ENCODE measurements around the gene ODAM.
"Not testable (repeated sequence)": the region's sequence is repeated elsewhere in the genome, so short reads cannot be mapped to it uniquely, and the experiment has no call there.

The ODAM gene

DNA sequence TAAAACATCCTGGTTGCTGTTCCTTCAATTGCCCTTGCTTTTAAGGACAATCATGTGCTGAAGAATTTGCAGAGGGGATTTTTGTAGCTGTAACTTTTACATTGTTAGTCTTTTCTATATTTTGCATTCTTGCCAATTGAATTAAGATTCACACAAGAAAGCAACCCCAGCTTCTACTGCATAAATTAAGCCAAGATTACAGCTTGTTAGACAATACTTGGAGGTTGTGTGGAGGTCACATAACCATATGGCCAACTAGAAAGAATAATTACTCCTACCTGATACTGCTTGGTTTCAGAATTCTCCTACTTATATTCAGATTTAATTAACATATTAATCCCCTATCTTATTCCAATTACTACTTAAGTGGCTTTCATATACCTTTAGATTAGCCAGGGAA is 26.3 kb downstream of the ODAM start:
- not testable (repeated sequence) for H2BK120ac ChIP-seq (ENCODE audit: low read depth, low read length); H3K4me2 ChIP-seq (ENCODE audit: low read length); H4K8ac ChIP-seq (ENCODE audit: low read depth, low read length); H4K5ac ChIP-seq (ENCODE audit: low read length); H2BK5ac ChIP-seq (ENCODE audit: low read length); H3K27me3 ChIP-seq (ENCODE audit: insufficient read depth, low read length, poor library complexity); H3K36me3 ChIP-seq (ENCODE audit: control insufficient read depth, insufficient read depth, low read length); H3K23ac ChIP-seq (ENCODE audit: low read length); H3K79me2 ChIP-seq (ENCODE audit: control insufficient read depth, insufficient read depth, low read length); H3K4ac ChIP-seq (ENCODE audit: low read depth, low read length); H3K4me3 ChIP-seq (ENCODE audit: low read length); H2AK5ac ChIP-seq (ENCODE audit: low read length); H3K18ac ChIP-seq (ENCODE audit: low read length); DNase-seq; H3K9ac ChIP-seq (ENCODE audit: low read length); H2BK15ac ChIP-seq (replicated peaks; ENCODE audit: low read depth); H3K79me1 ChIP-seq (ENCODE audit: low read length); H3K27ac ChIP-seq (ENCODE audit: low read depth, low read length); H3K56ac ChIP-seq (ENCODE audit: low read length); H3K4me1 ChIP-seq (ENCODE audit: control insufficient read depth, low read depth, low read length)

DNA sequence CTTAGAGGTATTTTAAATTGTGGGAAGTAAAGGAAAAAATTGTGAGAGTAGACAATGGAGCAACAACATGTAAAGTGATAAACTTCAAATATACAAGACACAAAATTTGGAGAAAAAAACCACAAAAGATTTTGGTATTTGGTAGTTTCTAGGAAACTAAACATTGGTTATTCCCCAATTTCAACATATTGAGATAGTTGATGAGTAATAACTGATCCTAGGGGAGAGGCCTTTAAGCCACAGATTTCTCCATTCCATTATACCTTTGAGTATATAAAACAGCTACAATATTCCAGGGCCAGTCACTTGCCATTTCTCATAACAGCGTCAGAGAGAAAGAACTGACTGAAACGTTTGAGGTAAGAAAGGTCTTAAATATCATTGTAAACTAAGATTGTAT is 30.3 kb downstream of the ODAM start, which contains the start of gene FDCSP:
Gene FDCSP (plus strand): TSS at position 301 of the 400 bp plus-strand sequence. CDS start 5,071 bp downstream, outside the sequence.
- Histone ChIP-seq H3K27ac (ENCODE audit: low read depth, low read length) (no peak within 1 kb of the TSS), H3K79me2 (ENCODE audit: control insufficient read depth, insufficient read depth, low read length) (no peaks in the 10 kb centered on the region), H2BK15ac (replicated peaks; ENCODE audit: low read depth) (no peak within 1 kb of the TSS), H3K4me1 (ENCODE audit: control insufficient read depth, low read depth, low read length) (no peaks in the 10 kb centered on the region), H3K79me1 (ENCODE audit: low read length) (no peaks in the 10 kb centered on the region), H3K4ac (ENCODE audit: low read depth, low read length) (no peak within 1 kb of the TSS), H2BK120ac (ENCODE audit: low read depth, low read length) (no peak within 1 kb of the TSS), H3K4me3 (ENCODE audit: low read length) (no peak within 1 kb of the TSS), H3K4me2 (ENCODE audit: low read length) (no peak within 1 kb of the TSS), H2BK5ac (ENCODE audit: low read length) (no peak within 1 kb of the TSS), H3K18ac (ENCODE audit: low read length) (no peak within 1 kb of the TSS), H4K8ac (ENCODE audit: low read depth, low read length) (no peak within 1 kb of the TSS), H3K27me3 (ENCODE audit: insufficient read depth, low read length, poor library complexity) (no peaks in the 10 kb centered on the region), H2AK5ac (ENCODE audit: low read length) (no peak within 1 kb of the TSS), H3K9ac (ENCODE audit: low read length) (no peak within 1 kb of the TSS), H3K36me3 (ENCODE audit: control insufficient read depth, insufficient read depth, low read length) (no peaks in the 10 kb centered on the region), H4K5ac (ENCODE audit: low read length) (no peak within 1 kb of the TSS), H3K56ac (ENCODE audit: low read length) (no peak within 1 kb of the TSS), H3K23ac (ENCODE audit: low read length) (no peak within 1 kb of the TSS)
- WGBS (ENCODE audit: extremely low coverage, insufficient coverage, low lambda C conversion rate), result no CpG with 5 or more reads among the region's 2 CpGs
- DNase-seq, result no peak

DNA sequence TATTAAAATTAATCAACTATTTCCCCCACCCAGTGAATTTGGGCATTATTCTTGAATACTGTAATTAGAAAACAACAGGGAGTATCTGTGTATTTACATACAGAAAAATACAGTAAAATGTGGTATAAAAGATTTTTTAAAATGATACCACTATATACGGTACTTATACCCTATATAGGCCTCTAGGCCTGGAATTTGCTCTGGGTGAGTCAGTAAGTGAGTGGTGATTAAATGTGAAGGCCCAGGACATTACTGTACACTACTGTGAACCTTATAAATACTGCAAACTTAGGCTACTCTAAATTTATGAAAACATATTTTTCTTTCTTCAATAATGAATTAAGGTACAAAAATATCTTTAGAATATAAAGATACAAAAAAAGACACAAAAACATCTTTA is 40.6 kb downstream of the ODAM start:
- Histone ChIP-seq H3K27ac (ENCODE audit: low read depth, low read length) (no peak overlapping the region), H2BK5ac (ENCODE audit: low read length) (no peak overlapping the region), H2BK120ac (ENCODE audit: low read depth, low read length) (no peak overlapping the region), H3K79me1 (ENCODE audit: low read length) (no peaks in the 10 kb centered on the region), H3K79me2 (ENCODE audit: control insufficient read depth, insufficient read depth, low read length) (no peaks in the 10 kb centered on the region), H3K23ac (ENCODE audit: low read length) (no peak overlapping the region), H2AK5ac (ENCODE audit: low read length) (no peak overlapping the region), H3K36me3 (ENCODE audit: control insufficient read depth, insufficient read depth, low read length) (no peaks in the 10 kb centered on the region), H3K4me2 (ENCODE audit: low read length) (no peak overlapping the region), H3K4me1 (ENCODE audit: control insufficient read depth, low read depth, low read length) (no peaks in the 10 kb centered on the region), H3K4ac (ENCODE audit: low read depth, low read length) (no peak overlapping the region), H4K8ac (ENCODE audit: low read depth, low read length) (no peak overlapping the region), H2BK15ac (replicated peaks; ENCODE audit: low read depth) (no peak overlapping the region), H3K27me3 (ENCODE audit: insufficient read depth, low read length, poor library complexity) (no peaks in the 10 kb centered on the region), H4K5ac (ENCODE audit: low read length) (no peak overlapping the region), H3K4me3 (ENCODE audit: low read length) (no peak overlapping the region), H3K18ac (ENCODE audit: low read length) (no peak overlapping the region), H3K9ac (ENCODE audit: low read length) (no peak overlapping the region), H3K56ac (ENCODE audit: low read length) (no peak overlapping the region)
- DNase-seq, result no peak
- no CpG with 5 or more reads among the region's 1 CpG for WGBS (ENCODE audit: extremely low coverage, insufficient coverage, low lambda C conversion rate)

DNA sequence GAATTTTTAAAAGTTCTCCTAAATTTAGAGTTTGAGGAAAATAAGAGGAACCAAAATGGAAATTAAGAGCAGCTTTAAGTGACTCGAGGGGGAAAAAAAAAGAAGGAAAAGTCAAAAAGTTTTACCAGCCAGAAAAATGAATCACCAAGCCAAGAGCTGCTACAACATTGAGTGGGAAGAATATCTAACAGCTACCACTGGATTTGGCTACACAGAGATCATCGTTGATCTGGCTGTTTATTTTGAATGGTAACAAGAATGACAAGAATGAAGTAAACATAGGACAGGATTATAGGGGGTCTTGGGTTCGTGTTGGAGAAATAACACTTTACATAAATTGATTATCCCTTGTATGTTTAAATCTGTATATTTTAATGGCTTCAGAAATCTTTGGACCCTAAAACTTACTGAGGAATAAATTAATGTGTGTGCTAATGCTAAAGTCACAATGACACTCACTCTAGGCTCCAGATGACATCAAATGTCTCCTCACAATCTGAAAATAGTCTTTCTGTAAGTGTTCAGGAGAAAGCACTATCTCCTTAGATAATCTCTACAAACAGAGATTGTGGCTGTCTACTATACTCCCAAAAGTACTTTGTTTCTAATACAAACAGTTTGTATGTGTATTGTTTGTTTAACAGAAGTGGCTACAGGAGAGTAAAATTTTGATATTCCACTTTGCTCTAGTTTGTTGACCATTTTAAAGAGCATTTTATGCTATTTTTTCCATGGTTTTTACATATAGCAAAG is 43.8 kb downstream of the ODAM start:
- no peaks in the 10 kb centered on the region for H3K4me1 ChIP-seq (ENCODE audit: control insufficient read depth, low read depth, low read length)
- no peaks in the 10 kb centered on the region for H3K79me2 ChIP-seq (ENCODE audit: control insufficient read depth, insufficient read depth, low read length)
- H2BK5ac ChIP-seq (ENCODE audit: low read length), result no peak overlapping the region
- no peak overlapping the region for H4K5ac ChIP-seq (ENCODE audit: low read length)
- no peak overlapping the region for H3K18ac ChIP-seq (ENCODE audit: low read length)
- no peaks in the 10 kb centered on the region for H3K79me1 ChIP-seq (ENCODE audit: low read length)
- H3K9ac ChIP-seq (ENCODE audit: low read length), result no peak overlapping the region
- no peaks in the 10 kb centered on the region for H3K36me3 ChIP-seq (ENCODE audit: control insufficient read depth, insufficient read depth, low read length)
- no peak for DNase-seq
- no peak overlapping the region for H4K8ac ChIP-seq (ENCODE audit: low read depth, low read length)
- WGBS (ENCODE audit: extremely low coverage, insufficient coverage, low lambda C conversion rate), result no CpG with 5 or more reads among the region's 3 CpGs
- H2BK120ac ChIP-seq (ENCODE audit: low read depth, low read length), result no peak overlapping the region
- no peak overlapping the region for H2BK15ac ChIP-seq (replicated peaks; ENCODE audit: low read depth)
- no peak overlapping the region for H3K27ac ChIP-seq (ENCODE audit: low read depth, low read length)
- no peak overlapping the region for H3K4ac ChIP-seq (ENCODE audit: low read depth, low read length)
- no peak overlapping the region for H2AK5ac ChIP-seq (ENCODE audit: low read length)
- no peak overlapping the region for H3K56ac ChIP-seq (ENCODE audit: low read length)
- no peak overlapping the region for H3K23ac ChIP-seq (ENCODE audit: low read length)
- no peaks in the 10 kb centered on the region for H3K27me3 ChIP-seq (ENCODE audit: insufficient read depth, low read length, poor library complexity)
- H3K4me2 ChIP-seq (ENCODE audit: low read length), result no peak overlapping the region
- H3K4me3 ChIP-seq (ENCODE audit: low read length), result no peak overlapping the region

DNA sequence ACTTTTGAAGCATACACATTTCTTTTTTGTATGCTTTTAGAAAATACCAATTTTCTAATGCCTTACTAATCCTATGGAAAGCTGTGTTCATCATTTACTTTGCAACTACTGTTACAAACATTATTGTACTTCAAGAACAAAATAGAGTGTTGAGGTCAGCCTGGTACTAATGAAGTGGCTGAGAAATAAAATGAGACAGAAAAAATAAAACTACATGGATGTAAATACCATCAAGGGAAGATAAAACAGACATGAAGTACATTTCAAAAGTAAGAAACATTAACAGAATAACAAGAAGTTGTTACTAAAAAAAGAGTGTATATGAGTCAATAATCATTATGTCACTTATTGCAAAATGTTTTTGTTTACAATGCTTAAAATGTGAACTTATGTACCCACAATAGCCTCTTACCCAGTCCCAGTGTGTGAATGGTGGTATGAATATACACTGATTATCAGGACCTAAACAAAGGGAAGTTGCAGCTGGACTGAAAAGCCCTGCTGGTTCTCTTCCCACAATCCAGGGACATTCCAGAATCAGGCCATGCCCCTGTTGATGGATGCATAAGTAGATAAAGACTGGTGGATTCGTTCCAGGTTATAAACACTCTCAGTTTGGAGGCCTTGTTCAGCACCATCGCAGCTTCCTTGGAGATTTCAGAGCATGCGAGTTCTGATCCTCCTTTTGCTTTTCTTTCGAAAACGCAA is 44.5 kb downstream of the ODAM start:
- Histone ChIP-seq H3K56ac (ENCODE audit: low read length) (no peak overlapping the region), H3K79me1 (ENCODE audit: low read length) (no peaks in the 10 kb centered on the region), H4K8ac (ENCODE audit: low read depth, low read length) (no peak overlapping the region), H3K4me2 (ENCODE audit: low read length) (no peak overlapping the region), H3K27me3 (ENCODE audit: insufficient read depth, low read length, poor library complexity) (no peaks in the 10 kb centered on the region), H3K18ac (ENCODE audit: low read length) (no peak overlapping the region), H3K36me3 (ENCODE audit: control insufficient read depth, insufficient read depth, low read length) (no peaks in the 10 kb centered on the region), H3K79me2 (ENCODE audit: control insufficient read depth, insufficient read depth, low read length) (no peaks in the 10 kb centered on the region), H3K23ac (ENCODE audit: low read length) (no peak overlapping the region), H3K9ac (ENCODE audit: low read length) (no peak overlapping the region), H3K4ac (ENCODE audit: low read depth, low read length) (no peak overlapping the region), H3K4me3 (ENCODE audit: low read length) (no peak overlapping the region), H4K5ac (ENCODE audit: low read length) (no peak overlapping the region), H2AK5ac (ENCODE audit: low read length) (no peak overlapping the region), H2BK120ac (ENCODE audit: low read depth, low read length) (no peak overlapping the region), H3K4me1 (ENCODE audit: control insufficient read depth, low read depth, low read length) (no peaks in the 10 kb centered on the region), H2BK15ac (replicated peaks; ENCODE audit: low read depth) (no peak overlapping the region), H2BK5ac (ENCODE audit: low read length) (no peak overlapping the region), H3K27ac (ENCODE audit: low read depth, low read length) (no peak overlapping the region)
- WGBS (ENCODE audit: extremely low coverage, insufficient coverage, low lambda C conversion rate), result no CpG with 5 or more reads among the region's 5 CpGs
- peak; percentile 31 for DNase-seq

Data from mesendoderm (in vitro differentiated cells).